Measurements from ENCODE around the gene KCNN1. TPM values are rescaled to one million over a fixed set of nuclear protein-coding genes. Genes with fewer than 3 reads are reported as not detected.
"Not testable (repeated sequence)": the region's sequence is repeated elsewhere in the genome, so short reads cannot be mapped to it uniquely, and the experiment has no call there.

Gene KCNN1
- total RNA-seq, 3 donors from 2014 or later = 0.79 TPM; not detected in 2

DNA sequence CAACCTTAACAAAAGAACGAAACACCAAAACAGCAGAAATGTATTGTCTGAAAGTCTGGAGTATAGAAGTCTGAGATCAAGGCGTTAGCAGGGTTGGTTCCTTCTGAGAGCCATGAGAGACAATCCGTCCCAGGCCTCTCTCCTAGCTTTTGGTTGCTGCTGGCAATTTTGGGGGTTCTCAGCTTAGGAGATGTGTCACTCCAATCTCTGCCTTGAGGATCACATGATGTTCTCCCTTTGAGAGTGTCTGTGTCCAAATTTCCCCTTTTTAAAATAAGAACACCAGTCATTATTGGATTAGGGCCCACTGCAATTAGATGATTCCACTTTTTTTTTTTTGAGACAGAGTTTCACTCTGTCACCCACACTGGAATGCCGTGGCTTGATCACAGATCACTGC is 10.1 kb downstream of the KCNN1 start:
- Histone ChIP-seq H3K4me3 (no peak overlapping the region), H3K36me3 (ENCODE audit: low read depth) (no peaks in the 10 kb centered on the region), H3K4me1 (ENCODE audit: low read depth) (no peaks in the 10 kb centered on the region), H3K9me3 (no peaks in the 10 kb centered on the region)
- ATAC-seq (no peak), DNase-seq (no peak)
- intact Hi-C loops (cut with DNase I, micrococcal nuclease) = no loop called here
- TF ChIP-seq, protein P1, sequence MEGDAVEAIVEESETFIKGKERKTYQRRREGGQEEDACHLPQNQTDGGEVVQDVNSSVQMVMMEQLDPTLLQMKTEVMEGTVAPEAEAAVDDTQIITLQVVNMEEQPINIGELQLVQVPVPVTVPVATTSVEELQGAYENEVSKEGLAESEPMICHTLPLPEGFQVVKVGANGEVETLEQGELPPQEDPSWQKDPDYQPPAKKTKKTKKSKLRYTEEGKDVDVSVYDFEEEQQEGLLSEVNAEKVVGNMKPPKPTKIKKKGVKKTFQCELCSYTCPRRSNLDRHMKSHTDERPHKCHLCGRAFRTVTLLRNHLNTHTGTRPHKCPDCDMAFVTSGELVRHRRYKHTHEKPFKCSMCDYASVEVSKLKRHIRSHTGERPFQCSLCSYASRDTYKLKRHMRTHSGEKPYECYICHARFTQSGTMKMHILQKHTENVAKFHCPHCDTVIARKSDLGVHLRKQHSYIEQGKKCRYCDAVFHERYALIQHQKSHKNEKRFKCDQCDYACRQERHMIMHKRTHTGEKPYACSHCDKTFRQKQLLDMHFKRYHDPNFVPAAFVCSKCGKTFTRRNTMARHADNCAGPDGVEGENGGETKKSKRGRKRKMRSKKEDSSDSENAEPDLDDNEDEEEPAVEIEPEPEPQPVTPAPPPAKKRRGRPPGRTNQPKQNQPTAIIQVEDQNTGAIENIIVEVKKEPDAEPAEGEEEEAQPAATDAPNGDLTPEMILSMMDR (IDR thresholded peaks at IDR 0.05) = no peak

DNA sequence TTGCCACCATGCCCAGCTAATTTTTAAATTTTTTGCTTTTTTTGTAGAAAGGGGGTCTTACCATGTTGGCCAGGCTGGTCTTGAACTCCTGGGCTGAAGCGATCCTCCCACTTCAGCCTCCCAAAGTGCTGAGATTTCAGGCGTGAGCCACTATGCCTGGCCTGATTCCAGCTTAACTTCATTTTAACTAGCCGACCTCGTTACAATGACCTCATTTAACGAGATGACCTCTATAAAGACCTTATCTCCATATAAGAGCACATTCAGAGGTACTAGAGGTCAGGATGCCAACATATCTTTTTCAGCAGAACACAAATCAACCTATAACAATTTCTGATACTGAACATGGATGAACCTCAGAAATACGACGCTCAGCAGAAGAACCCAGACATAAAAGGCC is 10.6 kb downstream of the KCNN1 start:
- Histone ChIP-seq H3K4me1 (ENCODE audit: low read depth) (no peaks in the 10 kb centered on the region), H3K9me3 (no peaks in the 10 kb centered on the region), H3K4me3 (no peak overlapping the region), H3K36me3 (ENCODE audit: low read depth) (no peaks in the 10 kb centered on the region)
- intact Hi-C loops (cut with DNase I, micrococcal nuclease) = no loop called here
- ATAC-seq = no peak
- TF ChIP-seq, protein P1 (IDR thresholded peaks at IDR 0.05) = no peak
- no peak for DNase-seq

DNA sequence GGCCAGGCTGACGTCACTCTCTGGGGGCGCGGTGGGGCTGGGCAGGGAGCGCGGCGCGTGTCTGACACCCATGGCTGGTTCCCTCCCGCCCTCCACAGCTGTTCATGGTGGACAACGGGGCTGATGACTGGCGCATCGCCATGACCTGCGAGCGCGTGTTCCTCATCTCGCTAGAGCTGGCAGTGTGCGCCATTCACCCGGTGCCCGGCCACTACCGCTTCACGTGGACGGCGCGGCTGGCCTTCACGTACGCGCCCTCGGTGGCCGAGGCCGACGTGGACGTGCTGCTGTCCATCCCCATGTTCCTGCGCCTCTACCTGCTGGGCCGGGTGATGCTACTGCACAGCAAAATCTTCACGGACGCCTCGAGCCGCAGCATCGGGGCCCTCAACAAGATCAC is 14.7 kb downstream of the KCNN1 start:
- DNase-seq (no peak), ATAC-seq (no peak)
- Histone ChIP-seq H3K36me3 (ENCODE audit: low read depth) (no peaks in the 10 kb centered on the region), H3K4me1 (ENCODE audit: low read depth) (no peaks in the 10 kb centered on the region), H3K4me3 (no peak overlapping the region), H3K9me3 (no peaks in the 10 kb centered on the region)
- TF ChIP-seq, protein P1 (IDR thresholded peaks at IDR 0.05) = no peak
- intact Hi-C loops (cut with DNase I, micrococcal nuclease) = no loop called here

DNA sequence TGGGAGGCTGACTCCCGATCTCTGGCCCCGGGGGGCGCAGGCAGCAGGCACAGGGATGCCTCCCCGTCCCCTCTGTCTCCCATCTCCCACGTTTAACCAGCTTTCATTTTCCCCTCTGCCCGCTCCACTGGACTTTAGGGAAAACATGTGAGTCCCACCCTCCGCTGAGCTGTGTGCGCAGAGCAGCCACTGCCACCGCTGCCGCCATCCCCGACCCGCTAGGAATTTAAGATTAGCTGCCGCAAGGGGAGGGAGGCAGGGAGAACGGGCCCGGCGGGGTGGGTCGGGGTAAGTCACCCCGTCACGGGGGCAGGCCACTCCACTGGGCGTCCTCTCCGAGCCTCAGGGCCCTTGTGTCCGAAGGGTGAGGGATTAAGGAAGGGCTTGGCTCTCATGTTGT is 15.5 kb downstream of the KCNN1 start:
- DNase-seq = no peak
- Histone ChIP-seq H3K36me3 (ENCODE audit: low read depth) (no peaks in the 10 kb centered on the region), H3K4me3 (no peak overlapping the region), H3K9me3 (no peaks in the 10 kb centered on the region), H3K4me1 (ENCODE audit: low read depth) (no peaks in the 10 kb centered on the region)
- intact Hi-C loops (cut with DNase I, micrococcal nuclease) = no loop called here
- TF ChIP-seq, protein P1 (IDR thresholded peaks at IDR 0.05) = no peak
- ATAC-seq = no peak

DNA sequence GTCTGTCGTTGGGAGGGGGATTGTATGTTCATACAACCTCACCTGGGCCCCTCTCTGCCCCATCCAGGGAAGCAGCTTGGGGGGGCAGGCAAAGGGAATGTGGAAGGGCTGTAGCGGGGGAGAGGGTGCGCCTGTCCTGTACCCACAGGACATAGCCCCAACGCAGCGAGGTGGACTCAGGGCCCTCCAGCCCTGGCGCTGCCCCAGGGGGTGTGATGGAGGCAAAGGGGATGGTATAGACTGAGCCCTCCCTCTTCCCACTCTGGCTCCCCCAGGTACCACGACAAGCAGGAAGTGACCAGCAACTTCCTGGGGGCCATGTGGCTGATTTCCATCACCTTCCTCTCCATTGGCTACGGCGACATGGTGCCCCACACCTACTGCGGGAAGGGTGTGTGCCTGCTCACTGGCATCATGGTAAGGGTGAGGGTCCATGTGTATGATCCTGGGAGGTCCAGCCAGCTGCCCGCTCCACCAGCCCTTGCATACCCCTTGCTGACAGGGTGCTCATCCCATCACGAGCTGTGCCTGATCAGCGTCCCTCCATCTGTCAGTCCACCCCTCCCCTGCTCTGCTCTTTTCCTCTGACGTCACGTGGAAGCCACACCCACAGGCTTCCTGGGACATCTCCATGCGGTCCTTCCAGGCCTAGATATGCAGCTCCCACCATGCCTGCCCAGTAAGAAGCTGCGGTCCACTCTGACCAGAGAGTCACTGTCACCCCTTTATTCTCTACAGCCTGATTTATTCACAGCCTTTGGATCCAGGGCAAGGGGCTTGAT is 18.3 kb downstream of the KCNN1 start:
- Histone ChIP-seq H3K9me3 (no peaks in the 10 kb centered on the region), H3K36me3 (ENCODE audit: low read depth) (no peaks in the 10 kb centered on the region), H3K4me3 (no peak overlapping the region), H3K4me1 (ENCODE audit: low read depth) (no peaks in the 10 kb centered on the region)
- TF ChIP-seq, protein P1 (IDR thresholded peaks at IDR 0.05) = no peak
- intact Hi-C loops (cut with DNase I, micrococcal nuclease) = no loop called here
- ATAC-seq (peak; percentile 26), DNase-seq (no peak)

DNA sequence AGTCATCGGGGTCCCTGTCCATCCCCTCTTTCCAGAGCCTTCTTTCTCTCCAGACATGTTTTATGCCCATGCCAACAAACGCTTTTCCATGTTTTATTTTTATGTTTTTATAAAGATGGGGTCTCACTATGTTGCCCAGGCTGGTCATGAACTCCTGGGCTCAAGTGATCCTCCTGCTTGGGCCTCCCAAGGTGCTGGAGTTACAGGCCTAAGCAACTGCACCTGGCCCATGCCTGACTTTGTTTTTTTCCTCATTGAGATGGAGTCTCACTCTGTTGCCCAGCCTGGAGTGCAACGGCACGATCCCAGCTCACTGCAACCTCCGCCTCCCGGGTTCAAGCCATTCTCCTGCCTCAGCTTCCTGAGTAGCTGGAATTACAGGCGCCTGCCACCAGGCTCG is 19.7 kb downstream of the KCNN1 start:
- intact Hi-C loops (cut with DNase I, micrococcal nuclease); H3K9me3 ChIP-seq; H3K4me1 ChIP-seq (ENCODE audit: low read depth); DNase-seq; H3K36me3 ChIP-seq (ENCODE audit: low read depth); H3K4me3 ChIP-seq; ATAC-seq: not testable (repeated sequence)
